AG04449 (cell line): ENCODE results near the gene CHST11.

Source experiments
- CTCF ChIA-PET: fragments of 350-600 bp; formaldehyde crosslinking; extraction: SDS; loops from one replicate; lab custom pipeline; 2021; ENCODE audit warnings: antibody characterized with exemption; lab: Yijun Ruan, JAX
- POLR2A ChIA-PET: fragments of 400-600, 350-600 bp; formaldehyde crosslinking; extraction: SDS; loops from one replicate; lab custom pipeline; 2020; ENCODE audit warnings: antibody characterized with exemption, inconsistent platforms; lab: Yijun Ruan, JAX
- DNase-seq: peaks from one replicate; pipeline ENCODE4 v3.0.0-alpha.2; 2010; ENCODE audit warnings: low read depth, low spot score
- H3K4me3 ChIP-seq: 2 replicates; pipeline ENCODE4 v1.5.1; 2011; ENCODE audit warnings: low read depth, mild to moderate bottlenecking, control low read depth, low read length
- TF ChIP-seq, protein P1 (sequence below): IDR thresholded peaks from one replicate; pipeline ENCODE4 v1.5.1; 2011; ENCODE audit warnings: mild to moderate bottlenecking, moderate library complexity, low read length, control low read depth, inconsistent platforms; ENCODE audit not compliant: insufficient read depth; ENCODE audit errors: missing control alignments

CHST11 gene

DNA sequence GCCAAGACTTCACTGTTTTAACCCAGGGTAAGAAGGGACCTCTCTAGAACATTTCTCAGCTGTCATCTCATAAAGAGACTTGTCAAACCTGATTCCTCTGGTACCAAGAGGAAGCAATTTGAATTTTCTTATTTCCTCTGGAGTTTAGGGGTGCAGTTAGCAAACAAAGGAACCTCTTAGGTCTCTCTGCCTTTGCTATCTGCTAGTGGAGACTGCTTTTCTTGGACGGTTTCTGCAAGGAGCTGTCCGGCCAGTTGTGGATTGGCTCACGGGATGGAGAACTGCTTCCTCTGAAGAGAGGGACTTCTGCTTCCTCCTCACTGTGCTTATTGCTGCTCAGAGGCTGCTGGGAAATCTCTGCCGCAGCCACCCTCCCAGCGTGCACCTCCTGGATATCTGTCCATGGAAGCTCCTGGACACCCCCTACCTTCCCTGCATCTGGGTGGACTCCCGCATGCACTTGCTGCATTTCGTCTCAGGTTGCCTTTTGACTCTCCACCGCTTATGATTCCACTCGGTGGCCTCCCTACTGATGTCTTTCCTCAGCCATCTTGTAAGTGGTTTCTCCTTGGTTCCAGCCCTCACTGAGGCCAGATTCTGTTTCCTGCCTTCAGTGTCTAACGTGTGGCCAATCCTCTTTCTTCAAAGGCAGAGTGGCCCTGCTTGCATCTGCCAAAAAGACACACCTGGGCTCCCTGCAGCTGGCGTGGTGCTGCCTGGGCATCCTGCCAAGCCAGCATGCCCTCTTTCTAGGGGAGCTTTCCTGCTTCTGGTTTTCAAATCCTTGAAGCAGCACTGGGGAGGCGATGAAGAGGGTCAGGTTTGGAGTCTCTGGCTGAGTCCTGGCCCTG is 187.3 kb downstream of the CHST11 start:
- TF ChIP-seq, protein P1, sequence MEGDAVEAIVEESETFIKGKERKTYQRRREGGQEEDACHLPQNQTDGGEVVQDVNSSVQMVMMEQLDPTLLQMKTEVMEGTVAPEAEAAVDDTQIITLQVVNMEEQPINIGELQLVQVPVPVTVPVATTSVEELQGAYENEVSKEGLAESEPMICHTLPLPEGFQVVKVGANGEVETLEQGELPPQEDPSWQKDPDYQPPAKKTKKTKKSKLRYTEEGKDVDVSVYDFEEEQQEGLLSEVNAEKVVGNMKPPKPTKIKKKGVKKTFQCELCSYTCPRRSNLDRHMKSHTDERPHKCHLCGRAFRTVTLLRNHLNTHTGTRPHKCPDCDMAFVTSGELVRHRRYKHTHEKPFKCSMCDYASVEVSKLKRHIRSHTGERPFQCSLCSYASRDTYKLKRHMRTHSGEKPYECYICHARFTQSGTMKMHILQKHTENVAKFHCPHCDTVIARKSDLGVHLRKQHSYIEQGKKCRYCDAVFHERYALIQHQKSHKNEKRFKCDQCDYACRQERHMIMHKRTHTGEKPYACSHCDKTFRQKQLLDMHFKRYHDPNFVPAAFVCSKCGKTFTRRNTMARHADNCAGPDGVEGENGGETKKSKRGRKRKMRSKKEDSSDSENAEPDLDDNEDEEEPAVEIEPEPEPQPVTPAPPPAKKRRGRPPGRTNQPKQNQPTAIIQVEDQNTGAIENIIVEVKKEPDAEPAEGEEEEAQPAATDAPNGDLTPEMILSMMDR = no peak
- POLR2A ChIA-PET = no interaction called here
- CTCF ChIA-PET = no interaction called here
- no peak for DNase-seq
- H3K4me3 ChIP-seq = no peak overlapping the region

DNA sequence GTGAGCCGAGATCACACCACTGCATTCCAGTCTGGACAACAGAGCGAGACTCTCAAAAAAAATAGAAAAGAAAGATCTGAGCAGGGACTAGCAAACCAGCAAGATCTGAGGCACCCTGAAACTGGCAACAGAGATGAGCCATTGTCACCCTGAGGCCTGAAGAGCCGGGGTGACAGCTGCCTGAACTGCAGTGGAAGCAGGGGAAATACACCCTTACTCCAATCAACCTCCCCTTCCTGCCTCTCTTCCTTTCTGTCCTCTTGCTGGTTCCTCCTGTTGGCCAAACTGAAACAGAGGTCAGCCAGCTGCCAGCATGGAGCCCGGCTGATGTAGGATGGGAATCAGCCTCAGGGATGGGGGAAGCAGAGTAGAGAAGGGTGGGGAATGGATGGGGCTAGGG is 192.0 kb downstream of the CHST11 start:
- ChIA-PET CTCF (interaction anchor here (1.2 kb wide), 1 partner anchor 11 kb away, joined by 3 read pairs; no protein-coding TSS in a partner anchor), POLR2A (no interaction called here)
- no peak overlapping the region for H3K4me3 ChIP-seq
- TF ChIP-seq, protein P1 = no peak
- no peak for DNase-seq

GRCh38 chr12:104649217-104649824 is 192.6 kb downstream of the CHST11 start:
- H3K4me3 ChIP-seq = no peak overlapping the region
- CTCF ChIA-PET = interaction anchor here (1.2 kb wide), 1 partner anchor 10 kb away, joined by 3 read pairs; no protein-coding TSS in a partner anchor
- POLR2A ChIA-PET = no interaction called here
- DNase-seq = no peak
- TF ChIP-seq, protein P1 = no peak

- ChIA-PET CTCF (interaction anchor here (1.2 kb wide), 1 partner anchor 10 kb away, joined by 3 read pairs; no protein-coding TSS in a partner anchor), POLR2A (no interaction called here)
- no peak for DNase-seq
- no peak overlapping the region for H3K4me3 ChIP-seq
- TF ChIP-seq, protein P1 = no peak
These were observed 193.2 kb downstream of the CHST11 start for GRCh38 chr12:104649921-104650320.

DNA sequence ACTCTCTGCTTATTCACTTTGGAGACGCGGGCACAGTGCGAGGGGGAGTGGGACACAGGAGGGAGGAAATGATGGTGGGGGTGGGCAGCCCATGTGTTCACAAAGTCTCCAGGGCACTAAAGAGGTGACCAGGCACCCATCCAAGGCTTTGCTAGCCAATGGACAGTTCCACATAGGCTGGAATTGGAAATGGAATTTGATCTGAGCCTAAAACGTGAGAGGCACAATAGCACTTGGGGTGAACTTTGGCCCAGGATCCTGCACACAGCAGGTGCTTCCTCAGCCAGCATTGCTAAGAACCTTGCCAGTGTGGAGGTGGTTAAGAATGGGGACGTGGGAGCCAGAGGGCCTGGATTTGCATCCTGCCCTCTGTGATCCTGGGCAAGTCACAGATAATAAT is 193.8 kb downstream of the CHST11 start:
- DNase-seq = no peak
- TF ChIP-seq, protein P1 = no peak
- ChIA-PET POLR2A (no interaction called here), CTCF (interaction anchor here (1.1 kb wide), 1 partner anchor 13 kb away, joined by 3 read pairs; no protein-coding TSS in a partner anchor)
- H3K4me3 ChIP-seq = no peak overlapping the region

- CTCF ChIA-PET = interaction anchor here (0.8 to 1.1 kb wide), 5 partner anchors 11 to 21 kb away, joined by 3 to 5 read pairs (median 3); no protein-coding TSS in a partner anchor
These were observed 195.1 kb downstream of the CHST11 start for GRCh38 chr12:104651811-104652210.

More at GRCh38 chr12:104651811-104652210, 195.1 kb downstream of the CHST11 start:
- H3K4me3 ChIP-seq = no peak overlapping the region
- TF ChIP-seq, protein P1 = no peak
- no peak for DNase-seq
- POLR2A ChIA-PET = no interaction called here
